ENCODE measurements around the gene NR2C2.

DNA sequence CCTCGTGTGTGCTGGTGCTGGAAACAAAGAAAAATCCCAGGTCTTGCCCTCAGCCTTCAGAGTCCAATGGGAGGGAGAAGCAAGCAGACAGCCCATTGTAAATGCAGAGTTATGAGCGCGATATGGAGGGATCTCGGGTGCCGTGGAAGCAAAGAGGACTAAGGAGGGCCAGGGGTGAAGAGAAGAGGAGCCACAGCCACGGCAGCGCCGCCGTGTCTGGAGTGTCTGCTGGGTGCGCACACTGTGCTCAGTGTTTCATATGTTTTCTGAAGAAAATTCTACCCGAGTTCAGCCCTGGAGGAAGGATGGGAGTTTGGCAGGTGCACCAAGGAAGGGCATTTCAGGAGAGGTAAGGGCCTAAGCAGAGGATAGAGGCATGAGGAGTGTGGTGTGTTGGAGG lies 35.7 kb upstream of the NR2C2 start:
- TF ChIP-seq GATAD2B (conservative IDR thresholded peaks at IDR 0.05; ENCODE audit: low read depth) (no peak), POLR2A (IDR thresholded peaks at IDR 0.05; ENCODE audit: low read depth, low read length) (no peak), POLR2AphosphoS5 (IDR thresholded peaks at IDR 0.05; ENCODE audit: low read length) (no peak), FOXK2 (IDR thresholded peaks at IDR 0.05) (no peak)
